Activated CD4-positive, alpha-beta T cell treated with anti-CD3 and anti-CD28 coated beads for 24 hours (primary cell): ENCODE measurements around the gene FPGS.
"Not testable (repeated sequence)": the region's sequence is repeated elsewhere in the genome, so short reads cannot be mapped to it uniquely, and the experiment has no call there.

Experiments used
- DNase-seq, 2 donors: peaks; one replicate each; pipeline ENCODE4 v3.0.0-alpha.2; 2020; ENCODE audit warnings: low read depth in 2 of 2

The FPGS gene

DNA sequence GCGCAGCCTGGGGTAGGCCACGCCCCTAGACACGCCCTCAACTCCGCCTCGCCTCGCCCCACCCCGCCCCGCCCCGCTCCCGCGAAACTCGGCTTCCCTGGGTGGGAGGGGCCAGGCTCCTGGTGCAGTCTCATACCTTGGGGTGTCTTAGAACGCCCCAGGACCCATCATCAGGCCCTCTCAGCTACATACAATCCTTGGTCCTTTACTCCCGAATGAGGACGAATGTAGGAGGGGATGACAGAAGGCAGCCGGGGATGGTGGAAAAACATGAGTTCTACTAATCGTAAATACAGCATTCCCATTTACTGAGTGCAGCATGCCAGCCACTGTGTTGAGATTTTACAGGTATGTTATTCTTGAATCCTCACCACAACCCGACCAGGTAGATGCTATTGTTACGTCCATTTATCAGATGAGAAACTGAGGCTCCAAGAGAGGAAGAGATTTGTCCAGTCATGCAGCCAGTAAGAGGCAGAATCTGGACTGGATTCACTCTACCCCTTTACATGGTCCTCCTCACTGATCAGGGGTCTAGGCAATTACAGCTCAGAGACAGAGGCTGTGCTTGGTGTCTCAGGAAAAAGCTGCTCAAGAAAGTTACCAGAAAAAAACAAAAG is 31.0 kb upstream of the FPGS start:
- no peak for DNase-seq

DNA sequence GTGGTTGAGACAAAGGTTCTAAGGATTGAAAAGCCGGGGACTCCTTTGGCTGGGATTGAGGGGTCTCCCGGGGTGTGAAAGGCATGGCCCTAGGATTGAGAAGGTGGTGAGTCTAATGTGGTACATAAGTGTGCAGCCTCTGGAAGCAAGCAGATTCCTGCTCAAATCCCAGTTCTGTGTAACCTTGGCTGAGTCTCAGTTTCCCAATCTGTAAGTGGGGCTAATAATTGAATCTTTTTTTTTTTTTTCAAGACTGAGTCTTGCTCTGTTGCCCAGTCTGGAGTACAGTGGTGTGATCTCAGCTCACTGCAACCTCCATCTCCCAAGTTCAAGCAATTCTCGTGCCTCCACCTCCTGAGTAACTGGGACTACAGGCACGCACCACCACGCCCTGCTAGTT is 30.1 kb upstream of the FPGS start:
- no peak for DNase-seq

DNA sequence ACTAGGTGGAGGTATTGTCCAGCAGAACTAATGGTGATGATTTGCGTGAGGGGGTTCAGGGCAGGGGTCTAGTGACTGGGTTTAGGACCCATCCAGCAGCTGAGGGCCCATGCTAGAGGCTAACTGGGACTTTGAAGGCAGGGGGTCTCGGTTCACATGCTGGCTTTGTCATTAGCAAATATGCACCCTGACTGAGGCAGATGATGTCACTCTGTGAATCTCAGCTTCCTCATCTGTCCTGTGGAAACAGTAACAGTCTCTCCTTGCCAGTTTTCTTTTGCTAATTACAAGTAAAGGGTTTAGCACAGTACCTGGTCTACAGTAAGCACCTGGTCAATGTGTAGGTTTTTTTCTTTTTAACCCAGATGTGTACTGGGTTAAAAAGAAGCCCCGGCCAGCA is 29.4 kb upstream of the FPGS start:
- no peak for DNase-seq

DNA sequence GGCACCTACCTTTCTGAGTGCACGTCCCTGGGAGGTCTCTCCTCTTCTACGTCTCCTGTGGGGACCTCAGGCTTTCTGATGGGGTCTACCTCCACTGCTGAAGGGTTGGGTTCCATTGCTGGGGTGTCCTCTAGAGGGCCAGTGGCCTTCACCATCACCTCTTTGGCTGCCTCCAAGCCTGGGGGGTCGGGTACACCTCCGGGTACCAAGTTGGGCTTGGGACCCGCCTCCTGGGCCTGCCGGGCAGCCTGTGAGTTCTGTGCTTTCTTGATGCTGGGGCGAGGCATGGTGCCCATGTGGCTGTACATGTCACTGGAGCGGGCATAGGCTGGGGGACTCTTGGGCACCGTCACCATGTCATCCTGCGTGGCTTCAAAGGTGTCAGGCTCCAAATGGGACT is 28.7 kb upstream of the FPGS start:
- no peak for DNase-seq

DNA sequence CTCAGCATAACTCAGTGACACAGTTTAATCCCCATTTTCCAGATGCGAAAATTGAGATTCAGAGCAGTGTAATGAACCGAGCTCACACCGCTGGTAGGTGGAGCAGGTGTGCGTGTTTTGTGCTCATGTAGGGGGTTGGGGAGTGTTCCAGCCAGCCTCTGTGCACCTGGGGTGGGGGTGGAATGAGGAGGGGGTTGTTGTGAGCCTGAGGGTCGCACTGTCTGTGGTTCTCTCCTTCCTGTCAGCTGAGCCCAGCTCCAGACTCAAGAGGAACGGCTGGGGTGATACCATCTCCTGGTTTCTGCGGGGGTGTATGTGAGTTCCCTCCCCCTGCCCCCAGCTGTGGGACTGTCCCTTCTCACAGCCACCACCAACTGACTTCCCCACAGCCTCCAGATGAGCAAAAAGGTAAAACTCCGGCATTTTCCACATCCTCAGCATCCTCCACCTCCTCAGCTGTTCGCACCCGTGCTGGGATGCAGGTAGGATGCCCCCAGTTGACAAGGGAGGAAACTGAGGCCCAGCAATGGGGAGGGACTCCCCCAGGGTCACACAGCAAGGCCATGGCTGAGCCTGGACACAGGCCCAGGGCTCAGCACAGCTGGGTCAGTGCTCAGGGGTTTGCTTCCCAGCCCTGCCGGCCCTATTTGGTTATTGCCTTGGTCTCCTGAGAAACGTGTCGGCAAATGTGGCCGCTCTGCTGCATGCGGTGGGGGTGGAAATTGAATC is 26.3 kb upstream of the FPGS start:
- DNase-seq, result peak; percentile 55 to 67

DNA sequence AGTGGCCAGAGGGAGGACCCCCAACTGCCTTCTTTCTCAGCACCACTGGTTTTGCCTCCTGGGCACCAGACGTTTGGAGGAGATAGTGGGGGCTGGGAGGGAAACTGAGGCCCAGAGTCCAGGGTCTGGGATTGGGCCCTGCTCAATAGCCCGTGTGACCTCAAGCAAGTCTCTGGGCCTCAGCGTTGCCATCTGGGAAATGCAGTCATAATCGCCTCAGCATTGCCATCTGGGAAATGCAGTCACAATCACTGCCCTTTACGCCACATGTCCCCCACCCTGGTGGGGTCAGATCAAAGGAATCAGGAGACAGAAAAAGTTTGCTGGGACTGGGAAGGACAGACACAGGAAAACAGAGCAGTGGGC is 25.8 kb upstream of the FPGS start:
- no peak for DNase-seq

DNA sequence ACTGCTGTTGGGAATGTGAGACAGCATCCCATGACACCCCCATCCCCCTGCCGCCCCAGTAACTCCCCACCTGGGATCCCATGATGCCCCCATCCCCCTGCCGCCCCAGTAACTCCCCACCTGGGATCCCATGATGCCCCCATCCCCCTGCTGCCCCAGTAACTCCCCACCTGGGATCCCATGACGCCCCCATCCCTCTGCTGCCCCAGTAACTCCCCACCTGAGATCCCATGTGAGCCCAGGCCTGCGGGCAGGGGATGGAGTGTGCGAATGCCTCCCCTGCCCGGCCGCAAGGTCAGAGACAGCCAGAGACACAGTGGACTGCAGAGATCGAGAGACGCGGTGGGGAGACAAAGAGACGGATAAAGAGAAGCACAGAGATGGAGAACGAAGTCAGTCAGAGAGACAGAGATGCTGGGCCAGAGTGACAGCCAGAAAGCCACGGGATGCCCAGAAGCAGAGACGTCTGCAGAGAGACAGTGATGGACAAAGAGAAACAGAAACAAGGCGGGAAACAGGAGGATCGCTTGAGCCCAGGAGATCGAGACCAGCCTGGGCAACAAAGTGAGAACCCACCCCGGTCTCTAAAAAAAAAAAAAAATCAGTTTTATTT is 25.2 kb upstream of the FPGS start:
- no peak for DNase-seq

DNA sequence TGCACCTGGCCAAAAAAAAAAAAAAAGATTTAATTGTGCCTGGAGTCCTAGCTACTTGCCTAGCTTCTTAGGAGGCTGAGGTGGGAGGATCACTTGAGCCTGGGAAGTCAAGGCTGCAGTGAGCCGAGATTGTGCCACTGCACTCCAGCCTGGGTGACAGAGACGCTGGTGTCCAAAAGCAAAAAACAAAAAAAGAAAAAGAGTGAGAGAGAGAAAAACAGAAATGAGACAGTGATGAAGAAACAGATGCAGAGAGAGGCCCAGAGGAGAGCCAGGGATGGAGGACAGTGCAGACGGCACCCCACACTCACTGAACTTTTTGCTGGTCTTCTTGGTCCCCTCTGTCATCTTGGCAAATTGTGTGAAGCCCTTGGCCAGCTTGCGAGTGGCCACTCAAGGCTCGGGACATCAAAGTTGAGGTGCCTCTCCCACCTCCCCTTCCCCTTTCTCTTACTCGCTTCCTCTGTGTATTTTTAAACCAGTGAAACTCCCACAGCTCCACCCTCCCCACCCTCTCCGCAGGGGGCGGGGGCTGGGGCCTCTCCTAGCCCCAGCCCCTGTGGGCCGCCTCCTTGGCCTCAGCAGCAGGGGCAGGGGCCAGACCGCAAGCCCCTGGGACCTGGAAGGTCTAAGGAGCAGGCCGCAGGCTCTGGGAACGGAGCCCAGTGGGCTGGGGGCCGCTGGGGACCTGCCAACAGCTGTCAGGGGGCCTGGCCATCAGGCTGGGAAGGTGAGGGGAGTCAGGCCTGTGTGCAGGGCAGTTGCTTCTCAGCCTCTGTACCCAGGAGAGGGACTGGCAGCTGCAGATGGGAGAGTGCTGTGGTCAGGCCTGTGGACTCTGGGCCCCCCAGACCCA is 24.2 kb upstream of the FPGS start, which contains the start of gene SH2D3C:
Gene SH2D3C, minus strand, starts transcription at position 387 of the 856 bp plus-strand sequence. Its CDS starts 39 bp downstream, at position 348.
- DNase-seq, result no peak

DNA sequence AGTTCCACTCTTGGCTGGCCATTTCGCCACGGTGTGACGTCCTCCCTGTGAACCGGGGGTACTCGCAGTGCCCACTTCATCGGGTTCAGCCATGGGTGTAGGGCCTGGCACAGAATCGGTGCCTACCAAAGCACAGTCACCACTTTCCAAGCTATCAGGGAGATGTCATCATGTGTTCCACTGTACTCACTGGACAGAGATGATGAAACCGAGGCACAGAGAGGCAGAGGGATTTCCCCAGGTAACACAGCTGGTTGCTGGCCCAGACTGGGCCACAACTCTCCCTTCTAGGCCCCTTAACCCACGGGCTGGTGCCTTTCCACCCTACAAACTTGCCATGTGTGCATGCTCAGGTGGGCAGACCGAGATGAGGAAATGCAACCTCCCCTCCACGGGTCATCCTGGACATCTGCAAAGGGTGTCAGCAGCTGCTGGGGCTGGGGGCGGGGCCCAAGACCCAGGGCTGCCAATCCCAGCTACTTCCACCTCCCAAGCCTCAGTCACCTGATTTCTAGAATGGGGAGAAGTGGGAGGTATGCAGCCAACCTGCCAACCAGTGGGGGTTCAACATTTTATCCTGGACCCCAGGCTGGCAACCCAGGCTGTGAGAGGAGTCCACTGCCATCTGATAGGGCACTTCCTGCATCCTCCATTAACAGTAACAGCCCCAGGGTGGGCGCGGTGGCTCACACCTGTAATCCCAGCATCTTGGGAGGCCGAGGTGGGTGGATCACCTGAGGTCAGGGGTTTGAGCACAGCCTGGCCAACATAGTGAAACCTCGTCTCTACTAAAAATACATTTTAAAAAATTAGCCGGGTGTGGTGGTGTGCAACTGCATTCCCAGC is 23.3 kb upstream of the FPGS start:
- peak in 1 of 2 donors; percentile 45 for DNase-seq

DNA sequence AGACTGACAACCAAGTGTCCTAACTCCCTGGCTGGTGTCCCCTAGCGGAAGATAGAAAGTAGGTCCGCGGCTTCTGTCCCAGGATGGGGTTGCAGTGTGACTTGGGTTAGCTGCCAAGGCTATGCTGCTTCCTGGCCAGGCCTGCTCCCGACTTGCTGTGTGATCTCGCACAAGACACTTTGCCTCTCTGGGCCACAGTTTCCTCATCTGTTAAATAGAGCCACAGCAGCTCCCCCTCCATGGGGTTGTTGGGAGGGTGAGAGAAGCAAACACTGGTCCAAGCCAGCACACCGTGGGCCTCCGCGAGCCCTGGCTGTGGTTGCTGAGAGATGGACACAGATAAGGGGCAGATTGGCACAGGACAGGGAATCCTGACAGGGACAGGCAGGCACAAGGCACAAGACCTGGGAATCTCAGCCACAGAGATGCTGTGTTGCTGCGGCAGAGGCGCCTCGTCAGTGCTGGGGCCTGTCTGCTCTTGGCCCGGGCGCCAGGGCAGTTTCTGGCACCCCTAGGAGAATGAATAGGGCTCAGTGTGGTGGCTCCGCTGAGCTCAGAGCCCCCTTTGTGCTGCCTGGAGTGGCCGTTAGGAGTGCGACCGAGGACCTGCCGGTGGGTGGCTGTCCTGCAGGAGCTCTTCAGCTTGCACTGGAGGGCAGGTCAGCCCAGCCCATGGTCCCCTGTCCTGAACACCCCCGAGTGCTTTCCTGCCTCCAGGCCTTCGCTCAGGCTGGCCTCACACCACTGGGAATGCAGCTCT is 22.4 kb upstream of the FPGS start:
- DNase-seq, result no peak

DNA sequence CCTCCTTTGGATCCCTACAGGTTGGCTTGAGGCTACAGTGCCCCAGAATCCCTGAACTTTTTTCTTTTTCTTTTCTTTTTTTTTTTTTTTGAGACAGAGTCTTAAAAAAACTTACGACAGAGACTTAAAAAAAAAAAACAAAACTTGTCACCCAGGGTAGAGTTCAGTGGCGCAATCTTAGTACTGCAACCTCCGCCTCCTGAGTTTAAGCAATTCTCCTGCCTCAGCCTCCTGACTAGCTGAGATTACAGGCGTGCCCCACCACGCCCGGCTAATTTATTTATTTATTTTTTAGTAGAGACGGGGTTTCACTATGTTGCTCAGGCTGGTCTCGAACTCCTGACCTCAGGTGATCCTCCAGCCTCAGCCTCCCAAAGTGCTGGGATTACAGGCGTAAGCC is 21.8 kb upstream of the FPGS start:
- DNase-seq, result not testable (repeated sequence)

DNA sequence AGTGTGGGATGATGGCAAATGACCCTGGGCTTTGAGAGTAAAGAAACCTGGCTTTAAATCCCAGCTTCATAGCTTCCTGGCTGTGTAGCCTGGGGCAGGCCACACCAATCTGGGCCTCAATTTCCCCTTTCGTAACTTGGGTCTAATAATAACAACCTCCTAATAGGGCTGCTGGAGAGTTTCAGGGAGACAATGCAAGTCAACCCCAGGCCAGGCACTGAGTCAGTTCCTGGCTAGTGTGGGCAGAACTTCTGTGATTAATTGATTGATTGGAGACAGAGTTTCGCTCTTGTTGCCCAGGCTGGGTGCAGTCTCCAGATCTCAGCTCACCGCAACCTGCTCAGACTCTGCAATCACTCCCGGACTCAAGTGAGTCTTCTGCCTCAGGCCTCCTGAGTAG is 20.9 kb upstream of the FPGS start:
- no peak for DNase-seq

DNA sequence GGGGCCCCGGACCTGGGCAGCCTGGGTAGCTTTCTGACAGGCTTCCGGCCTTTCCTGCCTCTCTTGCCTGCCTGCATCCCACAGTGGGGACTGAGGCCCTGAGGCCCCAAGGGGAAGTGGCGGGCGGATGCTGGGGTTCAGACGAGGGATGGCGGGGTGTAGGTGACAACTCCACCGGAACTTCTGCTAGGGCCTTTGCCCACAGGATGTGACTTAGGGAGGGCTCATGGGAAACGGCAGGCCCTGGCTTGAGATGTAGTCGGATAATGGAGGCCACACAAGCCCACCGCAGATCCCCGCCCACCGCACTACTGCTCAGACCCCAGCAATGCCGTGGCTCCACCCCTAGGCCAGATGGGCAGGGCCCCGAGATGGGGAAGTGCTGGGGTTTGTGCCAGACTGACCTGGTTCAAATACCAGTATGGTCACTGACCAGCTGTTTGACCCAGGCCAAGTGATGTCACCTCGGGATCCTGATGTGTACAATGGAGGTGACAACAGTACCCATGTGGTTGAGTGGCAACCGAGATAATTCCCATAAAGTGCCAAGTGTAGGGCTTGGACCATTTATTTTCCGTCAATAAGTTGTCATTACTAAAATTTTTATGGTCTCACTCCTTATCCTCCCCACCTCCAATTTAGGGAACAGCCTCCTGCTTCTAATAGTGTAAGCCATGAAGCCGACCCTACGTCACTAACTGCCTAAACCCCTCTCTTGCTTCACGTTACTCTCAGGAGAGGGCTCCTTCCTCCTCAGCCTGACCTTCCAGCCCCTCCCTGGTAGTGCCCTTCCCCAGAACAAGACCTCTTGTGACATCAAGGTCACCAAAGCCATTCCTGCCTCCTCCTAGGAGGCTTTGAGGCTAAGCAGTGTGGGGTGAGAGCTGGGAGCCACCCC is 19.3 kb upstream of the FPGS start:
- DNase-seq, result peak in 1 of 2 donors; percentile 49

DNA sequence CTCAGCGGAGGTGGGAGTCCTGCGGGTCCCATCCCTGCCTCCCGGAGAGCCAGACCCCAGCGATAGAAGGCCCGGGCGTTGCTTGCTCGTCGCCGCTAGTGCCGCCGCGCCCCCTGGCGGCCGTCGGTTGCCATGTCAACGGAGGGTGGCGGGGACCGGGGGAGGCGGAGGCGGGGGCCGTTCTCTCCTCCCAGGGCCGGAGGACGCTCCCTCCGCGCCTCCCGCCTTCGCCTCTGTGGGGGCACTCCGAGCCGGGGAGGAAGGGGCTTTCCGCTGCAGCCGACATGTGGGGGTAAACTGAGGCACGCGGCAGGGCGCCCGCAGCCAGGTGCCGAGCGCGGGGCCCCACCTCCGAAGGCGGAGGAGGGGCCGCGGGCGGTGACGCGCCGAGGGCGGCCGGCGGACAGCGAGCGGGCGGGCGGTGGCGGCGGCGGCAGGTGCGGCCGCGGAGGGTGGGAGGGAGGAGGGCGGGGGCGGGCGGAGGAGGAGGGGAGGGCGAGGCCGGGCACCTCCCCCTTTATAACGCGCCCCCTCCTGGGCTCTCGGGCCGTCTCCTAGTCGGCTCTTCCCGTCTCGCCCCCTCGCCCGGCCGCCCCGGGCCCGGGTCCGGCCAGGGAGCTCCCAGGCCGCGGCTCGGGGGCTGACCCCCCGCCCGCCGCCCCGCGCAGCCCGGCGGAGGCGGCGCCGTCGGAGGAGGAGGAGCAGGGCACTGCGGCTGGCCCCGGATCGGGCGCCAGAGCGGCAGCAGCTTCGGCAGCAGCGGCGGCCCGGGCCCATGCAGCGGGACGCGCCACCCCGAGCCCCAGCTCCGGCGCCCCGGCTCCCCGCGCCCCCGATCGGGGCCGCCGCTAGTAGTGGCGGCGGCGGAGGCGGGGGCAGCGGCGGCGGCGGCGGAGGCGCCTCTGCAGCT is 17.4 kb upstream of the FPGS start:
- peak; percentile 80 to 81 for DNase-seq

DNA sequence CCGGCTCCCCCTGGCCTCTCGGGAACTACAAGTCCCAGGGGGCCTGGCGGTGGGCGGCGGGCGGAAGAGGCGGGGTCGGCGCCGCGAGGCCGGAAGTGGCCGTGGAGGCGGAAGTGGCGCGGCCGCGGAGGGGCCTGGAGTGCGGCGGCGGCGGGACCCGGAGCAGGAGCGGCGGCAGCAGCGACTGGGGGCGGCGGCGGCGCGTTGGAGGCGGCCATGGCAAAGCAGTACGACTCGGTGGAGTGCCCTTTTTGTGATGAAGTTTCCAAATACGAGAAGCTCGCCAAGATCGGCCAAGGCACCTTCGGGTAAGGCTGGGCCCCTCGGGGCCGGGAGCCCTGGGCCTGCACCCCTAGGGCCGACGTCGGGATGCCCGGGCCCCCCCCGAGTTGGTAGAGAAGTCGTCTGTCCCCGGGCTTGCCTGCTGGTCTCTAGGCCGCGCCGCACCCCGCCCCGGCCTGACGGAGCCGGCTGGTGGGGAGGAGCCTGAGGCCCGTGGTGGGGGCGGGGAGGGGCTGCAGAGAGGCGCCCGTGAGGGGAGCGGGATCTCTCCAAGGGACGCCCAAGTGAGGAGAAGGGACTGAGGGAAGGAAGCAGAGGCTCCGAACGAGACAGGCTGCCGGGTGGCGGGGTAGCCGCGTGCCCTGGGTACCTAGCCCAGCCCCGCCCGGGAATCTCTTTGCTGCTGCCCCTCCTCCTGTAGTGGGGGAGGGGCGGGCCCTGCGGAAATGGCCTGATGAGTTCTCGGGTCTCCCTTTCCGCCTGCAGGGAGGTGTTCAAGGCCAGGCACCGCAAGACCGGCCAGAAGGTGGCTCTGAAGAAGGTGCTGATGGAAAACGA is 16.5 kb upstream of the FPGS start, which contains the start of gene CDK9:
Gene CDK9, plus strand, starts transcription at position 102 of the 840 bp plus-strand sequence. Its CDS starts 115 bp downstream, at position 217.
- peak; percentile 85 to 92 for DNase-seq

DNA sequence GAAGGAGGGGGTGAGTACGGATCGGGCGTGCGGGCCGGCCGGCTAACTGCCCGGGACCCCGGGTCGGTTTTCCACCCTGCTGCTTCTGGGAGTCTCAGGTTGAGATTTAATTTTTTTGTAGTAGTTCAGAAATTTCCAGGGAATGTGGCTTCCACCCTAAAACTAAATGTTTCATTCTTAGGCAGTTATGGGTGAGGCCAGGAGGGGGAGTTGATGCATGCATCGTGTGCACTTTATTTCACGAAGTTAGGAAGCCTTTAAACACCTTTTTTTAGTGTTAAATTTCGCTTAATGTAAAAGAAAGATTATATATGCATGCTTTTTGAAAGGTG is 15.9 kb upstream of the FPGS start:
- no peak for DNase-seq

DNA sequence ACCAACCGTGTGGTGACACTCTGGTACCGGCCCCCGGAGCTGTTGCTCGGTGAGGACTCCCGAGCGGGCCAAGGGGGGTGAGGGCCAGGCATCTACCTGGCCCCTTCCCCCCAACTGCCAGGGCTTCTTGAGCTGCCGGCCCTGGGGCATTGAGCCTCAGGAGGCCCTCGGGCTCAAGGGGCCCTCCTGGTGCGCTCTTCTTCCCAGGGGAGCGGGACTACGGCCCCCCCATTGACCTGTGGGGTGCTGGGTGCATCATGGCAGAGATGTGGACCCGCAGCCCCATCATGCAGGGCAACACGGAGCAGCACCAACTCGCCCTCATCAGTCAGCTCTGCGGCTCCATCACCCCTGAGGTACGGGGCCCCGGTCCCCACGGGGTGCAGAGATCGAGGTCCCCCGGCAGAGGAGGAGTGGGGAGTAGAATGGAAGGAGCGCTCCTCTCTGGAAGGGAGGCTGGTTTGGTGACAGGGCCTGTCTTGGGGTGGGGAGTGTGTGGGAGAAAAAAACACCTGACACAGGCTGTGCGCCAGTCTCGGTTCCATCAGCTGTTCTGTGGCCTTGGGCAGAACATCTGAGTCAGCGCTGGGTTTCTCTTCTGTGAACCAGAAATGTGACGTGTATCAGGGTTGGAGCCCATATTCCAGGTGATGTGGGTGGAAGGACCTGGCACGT is 14.2 kb upstream of the FPGS start:
- DNase-seq, result peak; percentile 50 to 68
